ENCODE measurements around the gene DAO.

The DAO gene

DNA sequence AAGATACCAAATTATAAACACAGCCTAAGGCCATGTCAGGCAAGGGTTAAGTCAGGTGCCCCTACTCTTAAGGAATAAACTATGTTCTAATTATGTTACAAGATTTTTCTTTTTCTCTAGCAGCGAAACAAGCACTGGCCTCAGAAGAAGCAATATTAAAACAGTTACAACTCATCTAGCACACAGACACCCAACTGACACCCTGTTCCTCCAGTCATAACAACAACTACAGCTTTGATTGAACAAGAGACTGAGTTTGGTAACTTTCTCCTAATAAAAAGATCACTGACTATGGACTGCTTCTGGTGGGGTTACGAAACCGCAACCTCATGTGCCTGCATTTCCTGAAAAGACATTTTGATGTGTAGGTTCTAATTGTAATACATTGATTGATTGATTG lies 3.3 kb upstream of the DAO start:
- no peak for DNase-seq

DNA sequence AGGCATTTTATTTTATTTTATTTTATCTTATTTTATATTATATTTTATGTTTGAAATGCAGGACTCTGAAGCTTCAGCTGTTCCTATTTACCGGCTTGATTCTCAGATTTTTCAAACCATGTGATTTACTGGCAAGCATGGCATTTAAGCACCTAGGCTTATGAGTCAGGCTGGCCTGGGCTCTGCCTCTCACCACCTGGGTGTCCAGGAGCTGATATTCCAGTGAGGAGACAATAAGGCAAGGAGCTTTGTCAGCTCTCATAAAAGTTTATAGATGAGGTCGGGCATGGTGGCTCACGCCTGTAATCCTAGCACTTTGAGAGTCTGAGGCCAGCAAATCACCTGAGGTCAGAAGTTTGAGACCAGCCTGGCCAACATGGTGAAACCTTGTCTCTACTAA lies 2.1 kb downstream of the DAO start:
- DNase-seq = no peak

- DNase-seq = peak; percentile 84
These were observed 4.5 kb downstream of the DAO start for GRCh38 chr12:108884116-108885012.

DNA sequence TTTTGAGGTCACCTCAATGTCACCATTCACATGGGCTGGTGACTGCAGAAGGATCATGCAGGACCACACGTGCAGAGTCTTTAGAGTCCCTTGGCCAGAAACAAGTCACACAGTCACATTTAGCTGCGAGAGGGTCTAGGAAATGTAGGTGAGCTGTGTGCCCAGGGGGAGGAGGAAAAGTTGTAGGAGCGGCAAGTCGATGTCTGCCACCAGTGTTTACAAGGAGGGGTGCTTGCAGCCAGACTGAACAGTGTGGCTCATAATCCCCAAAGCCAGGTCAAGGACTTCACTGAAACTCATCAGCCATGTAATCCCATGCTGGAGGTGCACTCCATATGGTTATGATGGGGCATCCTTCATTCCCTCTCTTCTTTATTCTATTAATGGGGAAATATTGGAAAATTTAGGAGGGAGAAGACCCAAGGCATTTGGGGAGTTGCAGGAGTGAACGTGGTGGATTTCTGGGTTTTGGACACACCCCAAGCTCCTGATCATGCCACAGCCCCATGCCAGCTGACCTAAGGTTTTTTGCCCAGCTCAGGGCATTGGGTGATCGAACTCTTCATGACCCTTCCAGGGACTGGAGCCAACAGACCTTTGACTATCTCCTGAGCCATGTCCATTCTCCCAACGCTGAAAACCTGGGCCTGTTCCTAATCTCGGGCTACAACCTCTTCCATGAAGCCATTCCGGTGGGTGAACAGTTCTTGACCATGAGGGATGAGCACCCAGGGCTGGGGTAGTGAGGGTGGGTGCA lies 7.2 kb downstream of the DAO start:
- DNase-seq = no peak

DNA sequence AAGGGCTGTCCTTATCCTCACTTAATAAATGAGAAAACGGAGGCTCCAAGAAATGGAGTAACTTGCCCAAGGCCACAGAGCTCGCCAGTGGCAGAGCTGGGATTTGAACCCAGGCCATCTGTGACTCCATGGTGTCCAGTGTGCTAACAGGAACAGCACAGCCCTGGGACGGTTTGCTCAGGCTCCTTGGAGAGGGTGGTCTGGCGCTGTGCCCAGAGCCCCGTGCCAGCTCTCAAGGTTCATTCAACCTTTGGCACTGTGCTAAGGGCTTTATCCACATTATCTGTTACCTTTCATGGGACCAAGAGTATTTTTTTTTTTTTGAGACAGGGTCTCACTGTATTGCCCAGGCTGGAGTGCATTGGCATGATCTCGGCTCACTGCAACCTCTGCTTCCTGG lies 8.1 kb downstream of the DAO start:
- DNase-seq = no peak

GRCh38 chr12:108890208-108890607 lies 10.3 kb downstream of the DAO start:
- DNase-seq = no peak

DNA sequence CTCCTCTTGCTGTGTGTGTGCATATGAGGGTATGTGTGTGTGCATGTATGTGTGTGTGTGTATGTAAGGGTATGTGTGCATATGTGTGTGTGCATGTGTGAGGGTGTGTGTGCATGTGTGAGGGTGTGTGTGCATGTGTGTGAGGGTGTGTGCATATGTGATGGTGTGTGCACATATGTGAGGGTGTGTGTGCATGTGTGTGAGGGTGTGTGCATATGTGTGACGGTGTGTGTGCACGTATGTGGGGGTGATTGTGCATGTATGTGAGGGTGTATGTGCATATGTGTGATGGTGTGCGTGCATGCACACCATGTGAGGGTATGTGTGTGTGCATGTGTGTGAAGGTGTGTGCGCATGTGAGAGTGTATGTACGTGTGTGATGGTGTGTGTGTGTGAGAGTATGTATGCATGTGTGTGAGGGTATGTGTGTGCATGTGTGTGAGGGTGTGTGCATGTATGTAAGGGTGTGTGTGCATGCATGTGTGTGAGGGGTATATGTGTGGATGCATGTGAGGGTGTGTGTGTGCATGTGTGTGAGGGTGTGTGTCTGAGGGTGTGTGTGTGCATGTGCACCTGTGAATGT lies 15.4 kb downstream of the DAO start:
- no peak for DNase-seq

- DNase-seq = no peak
These were observed 16.4 kb downstream of the DAO start for GRCh38 chr12:108896336-108896735.

GRCh38 chr12:108896817-108897216 lies 16.9 kb downstream of the DAO start:
- DNase-seq = no peak

- DNase-seq = no peak
These were observed 19.3 kb downstream of the DAO start for GRCh38 chr12:108899145-108899544.

DNA sequence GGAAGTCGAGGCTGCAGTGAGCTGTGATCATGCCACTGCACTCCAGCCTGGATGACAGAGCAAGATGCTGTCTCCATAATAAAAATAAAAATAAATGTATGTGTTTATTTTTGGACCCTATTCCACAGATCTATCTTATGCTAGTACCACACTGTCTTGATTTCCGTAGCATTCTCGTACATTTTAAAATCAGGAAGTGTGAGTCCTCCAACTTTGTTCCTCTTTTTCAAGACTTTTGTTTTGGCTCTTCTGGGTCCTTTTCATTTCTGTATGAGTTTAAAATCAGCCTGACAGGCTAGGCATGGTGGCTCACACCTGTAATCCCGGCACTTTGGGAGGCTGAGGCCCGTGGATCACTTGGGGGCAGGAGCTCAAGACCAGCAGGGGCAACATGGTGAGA lies 25.8 kb downstream of the DAO start:
- DNase-seq = no peak

GRCh38 chr12:108906971-108907370 lies 27.1 kb downstream of the DAO start:
- DNase-seq = no peak

GRCh38 chr12:108907839-108908351 lies 28.0 kb downstream of the DAO start:
- DNase-seq = no peak

- DNase-seq = no peak
These were observed 30.4 kb downstream of the DAO start for GRCh38 chr12:108910336-108910735.

- DNase-seq = no peak
These were observed 32.0 kb downstream of the DAO start for GRCh38 chr12:108911915-108912314.

DNA sequence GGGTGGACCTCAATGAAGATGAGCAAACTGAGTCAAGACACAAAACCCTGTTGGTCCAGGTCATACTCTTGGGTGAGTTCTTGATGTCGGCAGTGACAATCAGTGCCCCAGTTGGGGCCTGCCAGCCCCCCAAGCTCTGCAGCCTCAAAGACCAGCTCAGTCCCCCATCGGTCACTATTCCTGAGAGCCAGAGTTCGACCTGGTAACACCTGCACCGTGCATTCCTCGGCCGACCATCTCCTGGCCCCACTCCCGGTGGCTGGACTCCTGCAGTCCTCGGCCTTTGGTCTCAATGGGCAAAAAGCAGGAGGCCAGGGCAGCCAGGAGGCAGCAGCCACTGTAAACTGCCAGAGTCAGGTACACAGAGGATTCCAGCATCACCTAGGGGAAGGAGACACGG lies 32.5 kb downstream of the DAO start:
- no peak for DNase-seq

- no peak for DNase-seq
These were observed 34.2 kb downstream of the DAO start for GRCh38 chr12:108914121-108914531.

GRCh38 chr12:108915632-108916133 lies 35.8 kb downstream of the DAO start:
- DNase-seq = no peak

- DNase-seq = no peak
These were observed 36.4 kb downstream of the DAO start for GRCh38 chr12:108916336-108916735.

GRCh38 chr12:108918206-108918605 lies 38.3 kb downstream of the DAO start:
- DNase-seq = no peak

DNA sequence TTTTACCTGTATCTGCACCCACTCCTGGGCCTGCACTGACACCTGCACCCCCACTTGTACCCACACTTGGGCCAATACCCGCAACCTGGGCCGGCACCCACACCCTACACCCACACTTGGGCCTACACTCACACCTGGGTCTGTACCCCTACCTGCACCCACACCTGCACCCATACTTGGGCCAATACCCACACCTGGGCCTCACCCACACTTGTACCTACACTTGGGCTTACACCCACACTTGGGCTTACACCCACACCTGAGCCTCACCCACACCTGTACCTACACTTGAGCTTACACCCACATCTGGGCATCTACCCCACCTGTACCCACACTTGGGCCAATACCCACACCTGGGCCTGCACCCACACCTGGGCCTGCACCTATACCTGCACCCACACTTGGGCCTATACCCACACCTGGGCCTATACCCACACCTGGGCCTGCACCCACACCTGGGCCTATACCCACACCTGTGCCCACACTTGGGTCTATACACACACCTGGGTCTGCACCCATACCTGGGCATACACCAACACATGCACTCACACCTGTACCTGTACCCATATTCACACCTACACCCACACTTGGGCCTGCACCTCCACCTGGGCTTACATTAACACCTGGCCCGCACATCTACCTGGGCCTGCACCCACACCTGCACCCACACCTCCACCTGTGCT lies 39.2 kb downstream of the DAO start:
- no peak for DNase-seq

DNA sequence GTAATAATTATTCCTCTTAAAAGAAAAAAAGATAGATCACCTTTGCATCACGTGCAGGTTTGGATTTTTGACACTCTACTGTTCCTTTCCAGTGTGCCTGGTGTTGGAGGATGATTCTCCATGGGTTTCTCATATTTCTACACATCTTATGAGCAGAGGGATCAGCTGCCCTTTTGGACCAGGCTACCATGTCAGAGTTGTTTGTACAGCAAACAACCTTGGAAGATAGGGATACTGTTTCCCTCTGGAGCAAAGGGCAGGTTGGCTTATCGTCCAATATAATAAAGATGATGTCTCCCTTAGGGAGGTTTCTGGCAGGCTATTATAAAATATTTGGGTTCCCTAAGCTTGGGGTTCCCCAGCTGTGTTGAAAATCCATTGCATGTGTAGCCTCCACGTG lies 42.1 kb downstream of the DAO start:
- DNase-seq = no peak

- no peak for DNase-seq
These were observed 43.0 kb downstream of the DAO start for GRCh38 chr12:108922918-108923317.
